ENCODE measurements around the gene PPP2R5C. TPM values are rescaled to one million over a fixed set of nuclear protein-coding genes. Genes with fewer than 3 reads are reported as not detected.

The PPP2R5C gene
- total and polyA plus RNA-seq, 9 of the 15 experiments (the other 6 are each of a cell fraction or from before 2014, with no cell fraction given) = 284 to 617 (median 395) TPM

DNA sequence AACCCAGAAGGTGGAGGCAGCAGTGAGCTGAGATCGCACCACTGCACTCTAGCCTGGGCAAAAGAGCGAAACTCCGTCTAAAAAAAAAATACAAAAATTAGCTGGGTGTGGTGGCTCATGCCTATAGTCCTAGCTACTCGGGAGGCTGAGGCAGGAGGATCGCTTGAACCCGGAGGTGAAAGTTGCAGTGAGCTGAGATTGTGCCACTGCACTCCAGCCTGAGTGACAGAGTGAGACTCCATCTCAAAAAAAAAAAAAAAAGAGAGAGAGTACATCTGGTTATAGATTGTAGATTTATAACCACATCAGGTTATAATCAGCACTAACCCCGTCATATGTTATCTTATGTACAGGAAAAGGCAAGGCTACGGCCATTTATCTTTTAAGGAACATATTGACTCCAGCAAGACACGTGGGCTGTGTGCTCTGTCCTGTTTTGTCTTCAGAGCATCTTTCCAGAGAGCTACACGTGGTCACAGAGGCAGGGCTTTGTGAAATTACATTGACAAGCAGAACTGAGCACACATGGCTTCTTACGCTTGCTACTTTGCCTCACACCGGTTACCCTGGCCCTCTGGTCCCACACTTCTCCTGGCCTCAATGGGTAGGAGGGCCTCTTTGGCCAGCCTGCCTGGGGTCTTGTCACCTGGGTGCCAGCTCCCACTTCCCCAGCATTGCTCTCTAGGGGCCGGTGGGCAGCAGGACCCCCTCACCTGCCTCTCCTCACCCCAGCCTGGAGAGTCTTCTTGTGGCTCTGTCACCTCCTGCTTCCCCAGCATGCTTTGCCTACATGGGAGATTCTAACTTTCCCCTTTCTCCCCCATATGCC lies 196.1 kb downstream of the PPP2R5C start (continued):
- TF ChIP-seq SRSF3 (IDR thresholded peaks at IDR 0.05; ENCODE audit: insufficient read depth, low read length) (no peak), CBFA2T3 (IDR thresholded peaks at IDR 0.05) (peak; percentile 84)

DNA sequence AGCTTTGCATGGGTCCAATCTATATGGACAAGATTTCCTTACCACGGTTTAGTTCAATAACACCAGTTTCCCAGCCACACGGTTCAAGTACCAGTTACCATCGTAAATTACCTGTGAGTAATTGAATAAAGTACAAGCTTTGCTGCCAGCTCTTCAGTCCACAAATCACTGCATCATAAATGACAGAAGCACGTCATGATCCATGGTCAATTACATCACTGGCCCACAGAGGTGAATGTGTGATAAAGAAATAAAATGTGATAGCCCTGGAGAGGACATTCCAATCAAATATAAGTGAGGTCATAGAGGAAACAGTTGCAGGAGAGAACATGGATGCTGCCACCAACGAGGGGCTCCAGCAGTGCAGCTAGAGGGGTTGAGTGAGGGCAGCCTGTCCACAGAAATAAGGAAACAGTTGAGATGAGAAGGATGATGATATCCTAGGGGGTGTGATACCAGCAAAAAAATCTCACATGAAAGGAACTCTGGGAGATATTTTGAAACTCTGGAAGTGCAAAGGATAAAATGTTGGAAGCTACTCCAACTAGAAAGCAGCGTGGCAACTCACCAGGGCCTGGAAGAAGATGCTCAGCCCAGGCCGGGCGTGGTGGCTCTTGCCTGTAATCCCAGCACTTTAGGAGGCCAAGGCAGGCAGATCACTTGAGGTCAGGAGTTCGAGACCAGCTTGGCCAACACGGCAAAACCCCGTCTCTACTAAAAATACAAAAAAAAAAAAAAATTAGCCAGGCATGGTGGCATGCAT lies 197.1 kb downstream of the PPP2R5C start:
- ChIA-PET CTCF (ENCODE audit: low intra/inter-chr PET ratio) (no interaction called here), POLR2A (interaction anchor here (0.6 kb wide), 1 partner anchor 875 kb away, joined by 3 read pairs; no protein-coding TSS in a partner anchor)
- Histone ChIP-seq H4K20me1 (replicated peaks; ENCODE audit: control insufficient read depth, insufficient read depth, low read length) (no peaks in the 10 kb centered on the region), H3K36me3 (ENCODE audit: control insufficient read depth, insufficient read depth, low read length) (no peaks in the 10 kb centered on the region), H3K9ac (ENCODE audit: insufficient read depth in 1 of 2, low read depth in 2 of 2, low read length in 2 of 2) (no peak overlapping the region), H2AFZ (ENCODE audit: low read depth, low read length) (no peak overlapping the region), H3K9me3 (replicated peaks; ENCODE audit: control insufficient read depth, insufficient read depth, low read depth, low read length) (no peaks in the 10 kb centered on the region), H3K27me3 (ENCODE audit: control insufficient read depth in 2 of 2, insufficient read depth in 2 of 2, low read length in 2 of 2) (no peaks in the 10 kb centered on the region), H3K4me3 (no peak overlapping the region), H3K27ac (ENCODE audit: extremely low read depth, low read depth, low read length) (no peak overlapping the region), H3K79me2 (ENCODE audit: control insufficient read depth, insufficient read depth, low read length) (no peaks in the 10 kb centered on the region), H3K4me2 (ENCODE audit: insufficient read depth, low read length) (no peak overlapping the region), H3K9me1 (ENCODE audit: control insufficient read depth, insufficient read depth, low read length) (no peaks in the 10 kb centered on the region), H3K4me1 (replicated peaks in 1 of 2; ENCODE audit: control insufficient read depth in 2 of 2, insufficient read depth in 2 of 2, low read length in 2 of 2) (peaks cover 32 to 36% of the 10 kb centered on the region in 2 experiments)
- no peak for ATAC-seq
- WGBS (ENCODE audit: insufficient coverage, low coverage, missing lambda C conversion rate) = 56% methylated on average over 7 of the region's 11 CpGs
- no peak for FAIRE-seq
- intact Hi-C loops (cut with micrococcal nuclease) (no loop called here), in situ Hi-C loops (cut with MboI) (no loop called here)
- DNase-seq (ENCODE audit: extremely low read depth in 1 of 4, low spot score in 3 of 4) = no peak
- TF ChIP-seq CHD1 (IDR thresholded peaks at IDR 0.05; ENCODE audit: low read length) (no peak), HDAC6 (IDR thresholded peaks at IDR 0.05; ENCODE audit: low read depth, low read length) (no peak), GTF2A2 (tag; IDR thresholded peaks at IDR 0.05) (no peak), CREM (IDR thresholded peaks at IDR 0.05; ENCODE audit: low read depth) (no peak), LEF1 (IDR thresholded peaks at IDR 0.05) (no peak), NEUROD1 (IDR thresholded peaks at IDR 0.05; ENCODE audit: borderline replicate concordance, low read depth, low read length, partially characterized antibody) (no peak), SPI1 (IDR thresholded peaks at IDR 0.05; ENCODE audit: borderline replicate concordance, low read depth, low read length) (no peak)
- TF ChIP-seq, protein P1, sequence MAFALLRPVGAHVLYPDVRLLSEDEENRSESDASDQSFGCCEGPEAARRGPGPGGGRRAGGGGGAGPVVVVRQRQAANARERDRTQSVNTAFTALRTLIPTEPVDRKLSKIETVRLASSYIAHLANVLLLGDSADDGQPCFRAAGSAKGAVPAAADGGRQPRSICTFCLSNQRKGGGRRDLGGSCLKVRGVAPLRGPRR (CRISPR knock-in tag; IDR thresholded peaks at IDR 0.05) = no peak
- BruUV-seq (replicated peaks) = no TSS peak
